Measurements from ENCODE around the gene DNAJC15.
"Not testable (repeated sequence)": the region's sequence is repeated elsewhere in the genome, so short reads cannot be mapped to it uniquely, and the experiment has no call there.

DNAJC15 gene

DNA sequence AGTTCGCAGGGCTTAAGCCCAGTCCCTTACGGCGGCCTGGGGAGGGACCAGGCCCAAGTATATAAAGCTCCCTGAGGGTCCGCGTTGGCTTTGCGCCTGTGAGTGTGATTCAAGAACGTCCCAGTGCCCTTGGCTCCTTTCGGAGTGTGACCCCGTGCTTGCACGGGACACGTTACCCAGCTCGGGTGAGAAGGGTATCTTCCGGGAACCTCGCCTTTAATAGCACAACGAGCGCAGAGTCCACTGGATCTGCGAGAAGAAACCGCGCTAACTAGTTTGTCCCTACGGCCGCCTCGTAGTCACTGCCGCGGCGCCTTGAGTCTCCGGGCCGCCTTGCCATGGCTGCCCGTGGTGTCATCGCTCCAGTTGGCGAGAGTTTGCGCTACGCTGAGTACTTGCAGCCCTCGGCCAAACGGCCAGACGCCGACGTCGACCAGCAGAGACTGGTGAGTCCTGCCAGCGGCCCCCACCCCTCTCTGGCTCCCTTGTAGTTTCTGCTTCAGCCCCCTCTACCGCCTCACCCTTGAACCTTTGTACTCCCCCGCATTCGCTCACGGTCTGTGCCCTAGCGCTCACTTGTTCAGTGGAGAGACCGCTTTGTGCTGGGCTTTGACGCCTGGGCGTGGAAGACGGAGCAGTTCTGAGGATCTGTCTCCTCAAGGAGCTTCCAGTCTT, at the start of gene DNAJC15:
Gene DNAJC15 (plus strand): TSS at position 298 of the 675 bp plus-strand sequence. CDS start 41 bp downstream, at position 339.
- peak; percentile 83 for DNase-seq (ENCODE audit: low spot score)

DNA sequence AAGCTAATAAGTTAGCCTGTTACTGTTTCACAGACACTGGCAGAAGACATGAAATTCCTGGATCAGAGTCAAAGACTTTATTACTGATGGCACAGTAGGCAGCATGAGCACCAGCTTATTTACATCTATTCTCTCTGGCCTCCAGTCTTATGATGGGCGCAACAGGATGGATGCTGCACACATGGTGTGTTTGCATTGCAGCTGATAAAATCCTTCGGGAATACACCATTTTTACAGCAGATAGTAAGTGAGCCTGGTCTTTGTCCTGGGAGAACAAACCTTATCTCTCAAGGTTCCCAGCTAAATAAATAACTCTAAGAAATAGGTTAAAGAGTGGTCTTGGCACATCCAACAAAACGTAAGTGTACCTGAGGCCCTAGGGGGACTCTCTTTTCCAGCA, 47.3 kb upstream of the DNAJC15 start:
- no peak for DNase-seq (ENCODE audit: low spot score)

GRCh38 chr13:42977219-42977659, 46.1 kb upstream of the DNAJC15 start:
- no peak for DNase-seq (ENCODE audit: low spot score)

DNA sequence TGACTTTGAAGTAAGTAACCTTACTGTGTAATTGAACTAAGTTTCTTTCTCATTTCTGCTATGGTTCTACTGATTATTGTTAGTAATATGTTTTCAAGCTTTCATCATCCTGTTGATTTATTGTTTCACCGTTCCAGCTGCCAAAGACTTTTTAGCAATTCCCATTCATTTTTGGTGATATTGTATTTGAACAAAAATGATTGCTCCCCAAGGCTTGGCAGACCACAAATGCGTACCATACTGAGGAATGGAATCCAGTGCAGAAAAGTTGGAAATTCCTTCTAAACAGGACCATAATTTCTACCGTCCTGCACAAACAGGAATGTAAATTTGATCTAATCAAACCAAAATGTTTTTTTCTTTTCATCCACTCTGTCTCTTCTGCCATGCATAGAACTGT, 42.1 kb upstream of the DNAJC15 start:
- no peak for DNase-seq (ENCODE audit: low spot score)

DNA sequence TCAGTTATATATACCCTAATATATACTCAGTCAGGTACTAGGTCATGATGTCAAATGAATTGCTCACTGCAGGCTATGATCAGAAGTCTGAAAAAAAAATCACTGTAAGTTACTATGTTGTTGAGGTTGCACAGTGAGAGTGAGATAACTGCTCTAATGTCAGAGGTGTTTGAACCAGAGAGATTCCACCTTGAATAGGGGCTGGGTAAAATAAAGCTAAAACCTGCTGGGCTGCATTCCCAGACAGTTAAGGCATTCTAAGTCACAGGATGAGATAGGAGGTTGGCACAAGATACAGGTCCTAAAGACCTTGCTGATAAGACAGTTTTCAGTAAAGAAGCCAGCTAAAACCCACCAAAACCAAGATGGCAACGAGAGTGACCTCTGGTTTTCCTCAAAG, 41.5 kb upstream of the DNAJC15 start:
- no peak for DNase-seq (ENCODE audit: low spot score)

DNA sequence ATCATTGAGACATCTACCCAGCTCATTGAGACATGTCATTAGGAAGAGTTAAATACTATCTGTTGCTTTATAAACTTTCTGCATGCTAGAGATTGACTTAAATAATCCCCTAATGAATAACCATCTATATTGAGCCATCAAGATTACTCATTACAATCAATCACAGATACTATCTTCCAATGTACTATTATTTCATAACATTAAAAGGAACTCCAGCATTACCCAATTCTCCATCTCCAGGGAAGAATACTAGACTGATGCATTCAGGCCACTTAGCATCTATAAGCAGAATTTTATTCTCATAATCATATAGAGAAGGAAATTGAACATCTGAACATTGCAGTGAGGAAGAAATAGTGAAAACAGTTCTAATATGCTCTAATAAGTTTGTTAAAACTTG, 39.4 kb upstream of the DNAJC15 start:
- no peak for DNase-seq (ENCODE audit: low spot score)

DNA sequence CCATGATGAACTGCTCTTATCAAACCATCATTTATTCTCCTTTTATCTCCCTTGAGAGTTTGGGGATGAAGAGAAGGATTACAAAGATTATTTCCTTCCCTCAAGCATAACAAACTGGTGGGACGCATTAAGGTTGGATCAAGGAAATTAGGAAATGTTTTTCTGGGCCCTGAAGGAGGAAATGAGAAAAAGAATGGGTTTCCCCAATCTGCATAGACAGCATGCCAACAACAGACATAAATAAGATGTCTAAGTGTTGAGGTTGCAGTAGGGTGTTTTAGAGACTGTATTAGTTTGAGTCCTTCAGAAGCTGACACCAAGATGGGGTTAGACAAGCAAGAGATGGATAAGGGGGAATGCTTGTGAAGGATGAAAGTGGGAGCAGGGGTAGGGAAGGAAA, 38.7 kb upstream of the DNAJC15 start:
- DNase-seq (ENCODE audit: low spot score): no peak

- no peak for DNase-seq (ENCODE audit: low spot score)
Observed at GRCh38 chr13:42985312-42986175, 37.8 kb upstream of the DNAJC15 start.

- no peak for DNase-seq (ENCODE audit: low spot score)
Observed at GRCh38 chr13:42986176-42986574, 37.2 kb upstream of the DNAJC15 start.

- DNase-seq (ENCODE audit: low spot score): no peak
Observed at GRCh38 chr13:42990291-42991232, 32.8 kb upstream of the DNAJC15 start.

DNA sequence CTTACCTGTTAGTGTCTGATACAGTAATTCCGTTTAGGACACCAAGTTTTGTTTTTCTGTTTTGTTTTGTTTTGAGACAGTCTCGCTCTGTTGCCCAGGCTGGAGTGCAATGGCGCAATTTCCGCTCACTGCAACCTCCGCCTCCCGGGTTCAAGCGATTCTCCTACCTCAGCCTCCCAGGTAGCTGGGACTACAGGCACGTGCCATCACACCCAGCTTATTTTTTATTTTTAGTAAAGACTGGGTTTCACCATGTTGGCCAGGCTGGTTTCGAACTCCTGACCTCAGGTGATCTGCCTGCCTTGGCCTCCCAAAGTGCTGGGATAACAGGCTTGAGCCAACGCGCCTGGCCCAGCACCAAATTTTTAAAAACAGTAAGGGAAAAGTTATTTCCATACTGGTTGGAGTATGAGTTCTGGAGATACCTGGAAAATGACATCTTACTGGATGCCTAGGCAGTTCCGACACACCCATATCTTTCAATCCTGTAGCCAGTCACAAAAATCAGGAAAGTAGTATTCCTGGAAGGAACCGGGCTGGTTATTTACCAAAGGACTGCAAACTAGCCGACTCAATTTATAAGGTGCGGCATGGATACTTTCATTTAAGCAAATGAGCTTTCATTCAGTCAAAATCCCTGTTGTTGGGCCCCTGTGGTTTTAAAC, 32.0 kb upstream of the DNAJC15 start:
- not testable (repeated sequence) for DNase-seq (ENCODE audit: low spot score)

- peak; percentile 73 for DNase-seq (ENCODE audit: low spot score)
Observed at GRCh38 chr13:42991898-42992763, 31.3 kb upstream of the DNAJC15 start, which contains the start of gene EPSTI1. EPSTI1 (minus strand) TSS chr13:42992241; CDS start chr13:42992165, 76 bp downstream.

DNA sequence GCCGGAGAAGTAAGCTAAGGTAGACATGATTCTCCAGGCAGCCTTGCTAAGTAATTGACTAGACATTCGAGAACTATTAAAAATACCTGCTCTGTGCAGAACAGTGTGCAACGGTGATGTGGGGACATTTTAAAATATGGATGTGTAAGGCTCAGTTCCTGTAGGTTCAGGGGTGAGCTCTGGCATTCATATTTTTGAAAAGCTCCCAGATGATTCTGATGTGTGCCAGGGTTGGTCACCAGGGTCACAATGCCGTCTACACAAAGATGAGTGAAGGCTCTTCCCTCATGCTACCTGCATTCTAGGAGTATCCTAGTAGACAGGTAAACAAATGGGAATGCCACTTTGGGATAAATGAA, 30.6 kb upstream of the DNAJC15 start:
- no peak for DNase-seq (ENCODE audit: low spot score)

GRCh38 chr13:42994878-42995277, 28.5 kb upstream of the DNAJC15 start:
- DNase-seq (ENCODE audit: low spot score): no peak

DNA sequence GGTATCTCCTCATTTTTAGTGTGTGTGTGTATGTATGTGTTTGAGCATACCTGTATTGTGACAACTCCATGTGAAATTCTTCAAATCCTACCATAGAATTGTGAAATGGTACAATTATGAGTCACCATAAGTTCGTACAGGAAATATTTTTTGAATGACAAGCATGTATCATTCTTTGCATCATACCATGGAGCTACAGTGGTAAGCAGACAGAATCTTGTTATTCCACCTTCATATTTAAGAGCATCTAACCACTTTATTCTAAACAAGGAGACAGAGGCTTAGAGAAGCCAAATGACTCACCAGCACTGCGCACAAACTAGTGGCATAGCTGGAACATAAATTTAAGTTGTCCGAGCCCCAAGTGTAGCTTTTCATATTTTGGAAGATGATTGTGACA, 26.8 kb upstream of the DNAJC15 start:
- DNase-seq (ENCODE audit: low spot score): peak; percentile 42

GRCh38 chr13:42997381-42997780, 26.0 kb upstream of the DNAJC15 start:
- no peak for DNase-seq (ENCODE audit: low spot score)

DNA sequence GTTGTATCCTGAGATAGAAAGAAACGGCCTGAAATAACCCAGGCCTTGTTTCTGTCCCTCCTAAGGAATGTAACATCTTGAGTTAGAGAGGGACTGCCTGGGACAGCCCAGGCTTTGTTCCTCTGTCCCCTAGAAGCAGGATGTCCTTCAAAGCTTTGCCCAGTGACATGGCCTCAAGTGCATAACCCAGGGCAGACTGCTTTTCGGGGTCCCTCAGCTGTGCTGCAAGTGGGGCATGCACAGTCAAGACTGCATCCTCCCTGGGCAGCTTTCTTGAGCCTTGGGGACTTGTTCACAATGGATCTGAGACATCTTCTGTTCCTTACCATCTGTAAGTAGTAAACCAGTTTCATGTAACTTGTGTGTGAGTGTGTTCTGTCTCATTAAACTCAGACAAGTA, 23.9 kb upstream of the DNAJC15 start:
- DNase-seq (ENCODE audit: low spot score): no peak

DNA sequence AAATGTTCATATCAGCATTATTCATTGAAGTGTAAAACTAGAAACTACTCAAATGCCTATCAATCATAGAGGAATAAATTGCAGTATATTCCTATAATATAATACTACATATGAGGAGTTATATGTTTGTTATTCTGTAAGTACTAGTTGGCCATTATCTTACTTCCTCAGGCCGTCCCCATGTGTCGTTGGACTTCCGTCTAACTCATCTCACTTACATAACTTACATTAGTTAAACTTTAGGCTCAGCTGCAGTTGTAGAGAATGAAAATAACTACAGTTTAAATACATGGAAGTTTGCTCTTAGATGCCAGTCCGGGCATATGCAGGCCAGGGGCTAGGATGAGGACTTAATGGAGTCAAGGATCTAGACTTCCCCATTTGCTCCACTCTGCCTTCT, 22.7 kb upstream of the DNAJC15 start:
- DNase-seq (ENCODE audit: low spot score): no peak

DNA sequence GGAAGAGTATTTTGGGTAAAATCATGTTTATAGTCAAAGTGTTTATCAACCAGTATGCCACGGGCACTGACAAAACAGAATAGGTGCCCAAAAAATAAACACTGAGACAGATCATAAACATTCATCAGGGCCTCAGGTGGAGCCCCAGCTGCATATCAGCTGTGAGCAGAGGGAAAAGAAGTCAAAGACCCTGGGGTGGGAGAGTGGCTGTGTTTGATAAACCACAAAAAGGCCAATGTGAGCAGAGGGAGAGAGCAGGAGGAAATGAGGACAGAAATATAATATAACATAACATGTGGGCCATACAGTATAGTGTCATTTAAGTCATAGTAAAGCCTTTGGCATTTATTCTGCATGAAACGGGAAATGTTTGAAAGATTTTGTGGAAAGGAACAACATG, 21.4 kb upstream of the DNAJC15 start:
- DNase-seq (ENCODE audit: low spot score): no peak

DNA sequence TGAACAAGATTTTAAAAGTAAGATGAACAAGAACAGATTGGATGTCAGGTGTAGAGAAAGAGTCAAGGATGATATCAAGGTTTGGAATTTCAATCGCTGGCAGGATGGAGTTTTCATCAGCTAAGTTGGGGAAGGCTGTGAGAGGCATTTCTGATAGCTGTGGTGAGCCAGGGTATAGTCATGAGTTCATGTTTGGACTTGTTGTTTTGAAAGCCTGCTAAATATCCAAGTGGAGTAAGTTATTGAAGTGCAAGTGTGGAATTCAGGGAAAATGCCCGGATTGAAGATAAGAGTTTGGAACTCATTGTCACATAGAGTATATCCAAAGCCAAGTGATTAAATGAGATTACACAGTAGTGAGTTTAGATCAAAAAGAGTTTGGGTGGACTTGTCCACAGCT, 20.4 kb upstream of the DNAJC15 start:
- no peak for DNase-seq (ENCODE audit: low spot score)

- no peak for DNase-seq (ENCODE audit: low spot score)
Observed at GRCh38 chr13:43003729-43004128, 19.7 kb upstream of the DNAJC15 start.
